Gastroesophageal sphincter (tissue), 4 donors: ENCODE data around the gene CYBC1. TPM values are rescaled to one million over a fixed set of nuclear protein-coding genes. Genes with fewer than 3 reads are reported as not detected.

Experiments
- ATAC-seq: fragments of 150-250 bp; one replicate; pipeline ENCODE4 v1.9.1; 2016; ENCODE audit warnings: mild to moderate bottlenecking, moderate library complexity
- H3K27ac ChIP-seq, 4 donors: fragments of 200-600 bp; sonication (generic) in 3 of 4; 1 replicate in 3 of 4; 2 replicates in 1 of 4; pipeline ENCODE4 v1.5.1; 2016 to 2019
- H3K27me3 ChIP-seq: fragments of 200-600 bp; sonication (generic); one replicate; pipeline ENCODE4 v1.5.1; 2019
- H3K36me3 ChIP-seq, 2 donors: fragments of 200-600 bp; sonication (generic); one replicate each; pipeline ENCODE4 v1.5.1; 2019; ENCODE audit warnings: control low read depth in 1 of 2
- H3K4me1 ChIP-seq, 3 donors: fragments of 200-600 bp; sonication (generic); 1 replicate in 2 of 3; 2 replicates in 1 of 3; pipeline ENCODE4 v1.5.1; 2016 to 2019; ENCODE audit warnings: control low read depth in 2 of 3
- H3K4me3 ChIP-seq, 2 donors: fragments of 200-600 bp; sonication (generic); one replicate each; pipeline ENCODE4 v1.5.1; 2019; ENCODE audit warnings: mild to moderate bottlenecking in 1 of 2, moderate library complexity in 1 of 2
- H3K9me3 ChIP-seq, 3 donors: fragments of 200-600 bp; sonication (generic); one replicate each; pipeline ENCODE4 v1.5.1; 2017 to 2019; ENCODE audit warnings: control low read depth in 2 of 3
- CTCF ChIP-seq, 4 experiments: fragments of 200-600 bp in 2 of 4; fragments of 450-650 bp in 2 of 4; sonication (generic) in 1 of 4; IDR thresholded peaks; one replicate each; pipeline ENCODE4 v1.5.1; 2017 to 2019; ENCODE audit warnings: antibody characterized with exemption in 4 of 4, mild to moderate bottlenecking in 2 of 4, moderate library complexity in 2 of 4
- EP300 ChIP-seq: sonication (generic); formaldehyde crosslinking; IDR thresholded peaks from one replicate; pipeline ENCODE4 v1.6.1; 2017; ENCODE audit warnings: antibody characterized with exemption, mild to moderate bottlenecking
- POLR2A ChIP-seq, 2 donors: fragments of 450-650 bp; IDR thresholded peaks; one replicate each; pipeline ENCODE4 v1.6.1; 2017; ENCODE audit warnings: antibody characterized with exemption in 2 of 2, mild to moderate bottlenecking in 2 of 2, moderate library complexity in 1 of 2
- POLR2AphosphoS5 ChIP-seq: sonication (generic); formaldehyde crosslinking; IDR thresholded peaks from one replicate; pipeline ENCODE4 v1.6.1; 2017; ENCODE audit warnings: antibody characterized with exemption
- WGBS, 2 donors: methylation state at CpG; one replicate each; pipeline ENCODE4 v1.1.5; 2018; ENCODE audit warnings: low coverage in 1 of 2; 5-methylcytosine and 5-hydroxymethylcytosine counted together
- total RNA-seq, 4 donors: library from RNA; depleted of rRNA; stranded (reverse); fragments of >200 nt; gene quantifications; one replicate each; pipeline ENCODE4 v1.1.0, GENCODE V29; 2016

The CYBC1 gene
- total RNA-seq, 4 donors from 2014 or later, result 53.8 to 78.5 (median 59.4) TPM

- ATAC-seq, result no peak
- Histone ChIP-seq H3K9me3 (no peaks in the 10 kb centered on the region), H3K27ac (peak overlapping the region in 2 of 4 donors; percentile 17 to 43), H3K4me1 (peaks cover 0 to 12% (median 0%) of the 10 kb centered on the region in 3 donors), H3K36me3 (peaks cover 0 to 100% of the 10 kb centered on the region in 2 donors), H3K27me3 (no peaks in the 10 kb centered on the region), H3K4me3 (no peak overlapping the region)
- WGBS, 2 donors, result 62 to 100% methylated on average over 1 to 4 of the region's 5 CpGs
- TF ChIP-seq POLR2AphosphoS5, result no peak
- TF ChIP-seq EP300, result no peak
- TF ChIP-seq POLR2A (IDR thresholded peaks at IDR 0.05), result no peak
- TF ChIP-seq CTCF (IDR thresholded peaks at IDR 0.05), result no peak
These were observed 29.1 kb upstream of the CYBC1 start for GRCh38 chr17:82479602-82480001.

GRCh38 chr17:82477934-82478333 lies 27.4 kb upstream of the CYBC1 start:
- Histone ChIP-seq H3K36me3 (peaks cover 0 to 100% of the 10 kb centered on the region in 2 donors), H3K27me3 (no peaks in the 10 kb centered on the region), H3K4me3 (no peak overlapping the region), H3K4me1 (peaks cover 0 to 12% (median 0%) of the 10 kb centered on the region in 3 donors), H3K27ac (no peak overlapping the region), H3K9me3 (no peaks in the 10 kb centered on the region)
- ATAC-seq, result no peak
- 92 to 93% methylated on average over 2 to 3 of the region's 8 CpGs for WGBS, 2 donors
- TF ChIP-seq EP300, result no peak

- H3K4me1 ChIP-seq, result peaks cover 0 to 11% (median 0%) of the 10 kb centered on the region in 3 donors
- H3K27me3 ChIP-seq, result no peaks in the 10 kb centered on the region
- TF ChIP-seq EP300 (no peak), POLR2AphosphoS5 (no peak), CTCF (IDR thresholded peaks at IDR 0.05) (no peak), POLR2A (IDR thresholded peaks at IDR 0.05) (no peak)
- ATAC-seq, result no peak
- 67 to 78% methylated on average over 1 to 6 of the region's 8 CpGs for WGBS, 2 donors
- H3K9me3 ChIP-seq, result no peaks in the 10 kb centered on the region
- H3K4me3 ChIP-seq, result no peak overlapping the region
- H3K27ac ChIP-seq, result no peak overlapping the region
- peaks cover 0 to 97% of the 10 kb centered on the region in 2 donors for H3K36me3 ChIP-seq
These were observed 24.9 kb upstream of the CYBC1 start for GRCh38 chr17:82475458-82475857.

- Histone ChIP-seq H3K27me3 (no peaks in the 10 kb centered on the region), H3K4me3 (no peak overlapping the region), H3K36me3 (peaks cover 0 to 97% of the 10 kb centered on the region in 2 donors), H3K4me1 (peaks cover 0 to under 1% (median 0%) of the 10 kb centered on the region in 3 donors), H3K9me3 (no peaks in the 10 kb centered on the region), H3K27ac (no peak overlapping the region)
- WGBS, 2 donors, result 61 to 71% methylated on average over 7 to 11 of the region's 11 CpGs
- no peak for ATAC-seq
- TF ChIP-seq POLR2AphosphoS5 (no peak), EP300 (no peak), POLR2A (IDR thresholded peaks at IDR 0.05) (no peak), CTCF (IDR thresholded peaks at IDR 0.05) (no peak)
These were observed 23.9 kb upstream of the CYBC1 start for GRCh38 chr17:82474223-82475010.

- WGBS, 2 donors, result 94 to 95% methylated on average over 7 of the region's 7 CpGs
- Histone ChIP-seq H3K27me3 (no peaks in the 10 kb centered on the region), H3K9me3 (no peaks in the 10 kb centered on the region), H3K4me1 (no peaks in the 10 kb centered on the region), H3K4me3 (no peak overlapping the region), H3K27ac (no peak overlapping the region), H3K36me3 (peaks cover 0 to 97% of the 10 kb centered on the region in 2 donors)
- no peak for ATAC-seq
- TF ChIP-seq POLR2AphosphoS5, result no peak
- TF ChIP-seq EP300, result no peak
- TF ChIP-seq POLR2A (IDR thresholded peaks at IDR 0.05), result no peak
- TF ChIP-seq CTCF (IDR thresholded peaks at IDR 0.05), result no peak
These were observed 19.5 kb upstream of the CYBC1 start for GRCh38 chr17:82470065-82470464.
